ENCODE data around the gene RNF223.

RNF223 gene

GRCh38 chr1:1073743-1074587 lies at the start of gene RNF223:
Gene RNF223 (minus strand): TSS chr1:1074306. CDS start chr1:1072566, 1,740 bp downstream.
- no peak for DNase-seq

GRCh38 chr1:1122981-1123480 lies 48.9 kb upstream of the RNF223 start:
- DNase-seq: peak; percentile 51 to 65

GRCh38 chr1:1122078-1122811 lies 48.1 kb upstream of the RNF223 start:
- peak; percentile 64 to 72 for DNase-seq

GRCh38 chr1:1121611-1122077 lies 47.5 kb upstream of the RNF223 start:
- DNase-seq: no peak

- no peak for DNase-seq
Measured at GRCh38 chr1:1120866-1121591, 46.9 kb upstream of the RNF223 start.

- DNase-seq: no peak
Measured at GRCh38 chr1:1120096-1120495, 46.0 kb upstream of the RNF223 start.

- DNase-seq: no peak
Measured at GRCh38 chr1:1119272-1119890, 45.3 kb upstream of the RNF223 start.

- DNase-seq: no peak
Measured at GRCh38 chr1:1118876-1119220, 44.7 kb upstream of the RNF223 start.

- no peak for DNase-seq
Measured at GRCh38 chr1:1118011-1118875, 44.1 kb upstream of the RNF223 start.

GRCh38 chr1:1117469-1117831 lies 43.3 kb upstream of the RNF223 start:
- no peak for DNase-seq

- DNase-seq: no peak
Measured at GRCh38 chr1:1116701-1117468, 42.8 kb upstream of the RNF223 start.

GRCh38 chr1:1115786-1116700 lies 41.9 kb upstream of the RNF223 start, which contains the start of gene C1orf159:
Gene C1orf159 (minus strand): TSS chr1:1116089. CDS start chr1:1091543, 24,546 bp downstream.
- peak; percentile 94 to 95 for DNase-seq

GRCh38 chr1:1115136-1115785 lies 41.2 kb upstream of the RNF223 start:
- DNase-seq: no peak

GRCh38 chr1:1114431-1114830 lies 40.3 kb upstream of the RNF223 start:
- no peak for DNase-seq

GRCh38 chr1:1112237-1112985 lies 38.3 kb upstream of the RNF223 start:
- DNase-seq: no peak

- DNase-seq: no peak
Measured at GRCh38 chr1:1111516-1112236, 37.6 kb upstream of the RNF223 start.

- no peak for DNase-seq
Measured at GRCh38 chr1:1110561-1110971, 36.5 kb upstream of the RNF223 start.

- no peak for DNase-seq
Measured at GRCh38 chr1:1109743-1110142, 35.6 kb upstream of the RNF223 start.
